ENCODE data around the gene UVRAG.

Gene UVRAG

DNA sequence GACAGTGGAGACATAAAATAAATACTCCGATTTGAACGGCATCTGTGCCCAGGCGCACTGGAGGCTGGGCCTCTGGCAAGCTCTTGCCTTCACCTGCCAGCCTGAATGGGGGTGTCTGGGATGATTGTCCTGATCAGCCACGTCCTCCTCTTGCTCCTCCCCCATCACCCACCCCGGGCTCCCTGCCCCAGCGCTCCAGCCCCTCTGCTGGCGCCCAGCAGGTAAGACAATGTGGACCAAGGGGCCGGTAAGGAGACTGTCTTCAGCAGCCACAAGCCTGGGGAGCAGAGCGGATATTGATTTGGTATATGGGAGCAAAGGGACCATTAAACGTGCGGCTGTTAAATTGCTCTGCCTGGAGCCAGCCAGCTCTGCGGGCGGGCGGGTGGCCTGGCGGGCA is 366.4 kb downstream of the UVRAG start:
- TF ChIP-seq, protein P1, sequence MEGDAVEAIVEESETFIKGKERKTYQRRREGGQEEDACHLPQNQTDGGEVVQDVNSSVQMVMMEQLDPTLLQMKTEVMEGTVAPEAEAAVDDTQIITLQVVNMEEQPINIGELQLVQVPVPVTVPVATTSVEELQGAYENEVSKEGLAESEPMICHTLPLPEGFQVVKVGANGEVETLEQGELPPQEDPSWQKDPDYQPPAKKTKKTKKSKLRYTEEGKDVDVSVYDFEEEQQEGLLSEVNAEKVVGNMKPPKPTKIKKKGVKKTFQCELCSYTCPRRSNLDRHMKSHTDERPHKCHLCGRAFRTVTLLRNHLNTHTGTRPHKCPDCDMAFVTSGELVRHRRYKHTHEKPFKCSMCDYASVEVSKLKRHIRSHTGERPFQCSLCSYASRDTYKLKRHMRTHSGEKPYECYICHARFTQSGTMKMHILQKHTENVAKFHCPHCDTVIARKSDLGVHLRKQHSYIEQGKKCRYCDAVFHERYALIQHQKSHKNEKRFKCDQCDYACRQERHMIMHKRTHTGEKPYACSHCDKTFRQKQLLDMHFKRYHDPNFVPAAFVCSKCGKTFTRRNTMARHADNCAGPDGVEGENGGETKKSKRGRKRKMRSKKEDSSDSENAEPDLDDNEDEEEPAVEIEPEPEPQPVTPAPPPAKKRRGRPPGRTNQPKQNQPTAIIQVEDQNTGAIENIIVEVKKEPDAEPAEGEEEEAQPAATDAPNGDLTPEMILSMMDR (IDR thresholded peaks at IDR 0.05; ENCODE audit: control insufficient read depth, insufficient read depth, low read depth, low read length, missing control alignments), result no peak
- no peak for DNase-seq (ENCODE audit: low read depth)
- no peak overlapping the region for H3K4me3 ChIP-seq (ENCODE audit: control insufficient read depth, low read depth, low read length)

DNA sequence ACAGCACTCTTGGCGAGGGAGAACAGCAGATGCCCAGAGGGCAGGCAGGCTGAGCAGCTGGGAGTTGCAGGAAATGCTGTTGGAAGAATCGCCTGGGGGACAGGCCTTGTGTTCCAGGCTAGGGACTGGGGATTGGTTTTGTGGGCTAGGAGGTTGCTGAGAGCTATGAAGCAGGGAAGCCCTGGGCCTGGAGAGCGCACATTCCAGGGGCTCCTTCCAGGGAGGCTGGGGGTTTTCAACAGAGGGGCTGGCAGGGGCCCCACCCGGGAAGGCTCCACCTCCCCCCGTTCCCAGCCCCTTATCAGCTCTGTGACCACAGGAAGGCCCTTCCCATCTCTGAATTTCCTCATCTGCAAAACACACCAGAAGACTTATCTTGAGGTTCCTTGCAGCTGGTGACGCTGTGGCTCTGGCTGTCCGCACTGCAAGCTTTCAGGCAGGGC is 369.6 kb downstream of the UVRAG start:
- no peak for DNase-seq (ENCODE audit: low read depth)
- TF ChIP-seq, protein P1 (IDR thresholded peaks at IDR 0.05; ENCODE audit: control insufficient read depth, insufficient read depth, low read depth, low read length, missing control alignments), result no peak
- H3K4me3 ChIP-seq (ENCODE audit: control insufficient read depth, low read depth, low read length), result no peak overlapping the region

DNA sequence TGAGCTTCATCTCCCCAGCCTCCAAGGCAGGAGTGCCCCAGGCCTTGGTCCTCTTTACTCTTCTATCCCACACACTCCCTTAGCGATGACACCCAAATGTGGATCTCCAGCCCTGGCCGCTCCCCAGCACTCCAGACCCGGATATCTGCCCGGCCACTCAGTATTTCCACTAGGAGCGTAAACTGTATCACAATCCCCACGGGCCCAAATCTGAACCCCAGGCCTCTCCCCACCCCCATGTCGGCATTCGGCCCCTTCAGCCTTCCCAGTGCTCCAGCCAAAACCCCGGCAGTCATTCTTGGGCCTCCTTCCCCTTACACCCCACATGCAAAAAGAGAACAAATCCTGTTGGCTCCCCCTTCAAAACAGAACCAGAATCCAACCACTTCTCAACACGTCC is 370.5 kb downstream of the UVRAG start:
- H3K4me3 ChIP-seq (ENCODE audit: control insufficient read depth, low read depth, low read length), result no peak overlapping the region
- DNase-seq (ENCODE audit: low read depth), result no peak
- TF ChIP-seq, protein P1 (IDR thresholded peaks at IDR 0.05; ENCODE audit: control insufficient read depth, insufficient read depth, low read depth, low read length, missing control alignments), result no peak

DNA sequence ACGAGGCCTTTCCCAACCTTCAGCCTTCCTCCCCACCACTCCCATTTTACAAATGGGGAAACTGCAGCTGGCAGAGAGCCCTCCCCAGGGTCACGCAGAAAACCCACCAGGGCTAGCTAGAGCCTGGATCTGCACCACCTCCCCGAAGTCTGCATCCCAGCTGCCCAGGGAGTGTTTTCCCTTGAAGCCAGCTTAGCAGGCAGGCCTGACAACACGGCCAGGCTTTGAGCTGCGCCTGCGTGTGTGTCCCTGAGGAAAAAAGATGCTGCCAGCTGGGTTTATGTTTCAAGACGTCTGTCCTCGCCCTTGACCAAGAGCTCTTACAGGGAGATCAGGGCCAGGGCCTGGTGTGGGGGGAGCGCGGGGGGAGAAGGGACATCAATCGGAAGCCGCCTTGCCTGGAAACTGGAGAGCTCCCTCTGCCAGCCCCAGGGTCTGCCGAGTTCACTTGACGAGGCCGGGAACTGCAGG is 371.0 kb downstream of the UVRAG start:
- DNase-seq (ENCODE audit: low read depth), result no peak
- H3K4me3 ChIP-seq (ENCODE audit: control insufficient read depth, low read depth, low read length), result no peak overlapping the region
- TF ChIP-seq, protein P1 (IDR thresholded peaks at IDR 0.05; ENCODE audit: control insufficient read depth, insufficient read depth, low read depth, low read length, missing control alignments), result no peak

DNA sequence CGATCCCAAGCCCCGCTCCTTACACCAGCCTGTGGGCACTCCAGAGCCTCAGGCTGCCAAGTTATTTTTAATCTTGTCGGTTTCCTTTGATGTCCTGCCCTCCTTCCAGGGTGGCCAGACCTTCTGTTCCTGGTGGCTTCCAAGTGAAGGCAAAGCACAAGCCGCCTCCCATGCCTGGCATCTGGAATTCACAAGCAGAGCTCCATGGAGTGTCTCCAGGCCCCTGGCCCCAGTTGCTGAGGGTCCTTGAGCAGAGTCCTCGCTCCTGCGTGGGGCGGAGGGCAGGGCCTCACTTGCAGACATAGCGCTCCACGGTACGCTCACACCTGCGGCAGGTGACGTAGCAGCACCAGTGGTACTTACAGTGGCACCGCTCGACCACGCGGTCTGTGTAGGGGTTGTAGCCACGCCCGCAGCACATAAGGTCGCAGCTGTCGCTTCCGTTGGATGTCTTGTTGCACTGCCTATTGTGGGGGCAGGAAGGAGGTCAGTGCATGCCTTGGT is 371.8 kb downstream of the UVRAG start:
- TF ChIP-seq, protein P1 (IDR thresholded peaks at IDR 0.05; ENCODE audit: control insufficient read depth, insufficient read depth, low read depth, low read length, missing control alignments), result no peak
- DNase-seq (ENCODE audit: low read depth), result no peak
- H3K4me3 ChIP-seq (ENCODE audit: control insufficient read depth, low read depth, low read length), result no peak overlapping the region

DNA sequence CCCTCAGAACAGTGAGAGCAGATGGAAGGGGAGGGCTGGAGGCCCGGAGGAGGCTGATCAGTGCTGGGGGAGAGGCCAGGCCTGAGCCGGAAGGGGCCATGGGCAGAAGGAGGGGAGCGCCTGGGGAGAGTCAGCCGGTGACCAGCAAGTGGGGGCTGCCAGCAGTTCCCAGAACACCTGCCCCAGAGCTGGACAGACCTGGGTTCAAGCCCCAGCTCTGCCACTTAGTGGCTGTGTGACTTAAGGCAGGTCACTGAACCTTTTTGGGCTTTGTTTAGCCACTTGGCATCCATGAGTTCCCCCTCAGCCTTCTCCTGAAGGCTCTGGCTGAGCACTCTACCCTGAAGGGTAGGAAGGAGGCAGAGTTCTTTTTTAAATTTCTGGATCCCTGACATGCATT is 373.9 kb downstream of the UVRAG start:
- DNase-seq (ENCODE audit: low read depth), result no peak

More for the DNA sequence above, 373.9 kb downstream of the UVRAG start:
- TF ChIP-seq, protein P1 (IDR thresholded peaks at IDR 0.05; ENCODE audit: control insufficient read depth, insufficient read depth, low read depth, low read length, missing control alignments), result no peak
- no peak overlapping the region for H3K4me3 ChIP-seq (ENCODE audit: control insufficient read depth, low read depth, low read length)

Measured in AG09309 (cell line).